Midbrain (tissue), 1 donor: ENCODE results near the gene ELAVL1.
A peak's percentile ranks its signal among the peaks of the same experiment; 100 is the strongest.
"Not testable (repeated sequence)": the region's sequence is repeated elsewhere in the genome, so short reads cannot be mapped to it uniquely, and the experiment has no call there.

Source experiments
- DNase-seq: peaks from one replicate; lab custom pipeline; 2025; lab: John Stamatoyannopoulos, UW

Gene ELAVL1

GRCh38 chr19:7923295-7924191 is 81.9 kb downstream of the ELAVL1 start:
- no peak for DNase-seq

GRCh38 chr19:7922836-7923195 is 82.6 kb downstream of the ELAVL1 start:
- no peak for DNase-seq

- DNase-seq = no peak
Observed at GRCh38 chr19:7921967-7922835, 83.2 kb downstream of the ELAVL1 start.

- no peak for DNase-seq
Observed at GRCh38 chr19:7921302-7921966, 84.0 kb downstream of the ELAVL1 start.

- peak; percentile 95 for DNase-seq
Observed at GRCh38 chr19:7920519-7921301, 84.7 kb downstream of the ELAVL1 start.

- DNase-seq = peak; percentile 90
Observed at GRCh38 chr19:7919610-7920518, 85.6 kb downstream of the ELAVL1 start, which contains the start of gene SNAPC2. Gene SNAPC2, plus strand, starts transcription at chr19:7920338. Its CDS starts 29 bp downstream, at chr19:7920367.

- no peak for DNase-seq
Observed at GRCh38 chr19:7918615-7919421, 86.6 kb downstream of the ELAVL1 start.

- not testable (repeated sequence) for DNase-seq
Observed at GRCh38 chr19:7918062-7918614, 87.3 kb downstream of the ELAVL1 start.

GRCh38 chr19:7917267-7918061 is 88.0 kb downstream of the ELAVL1 start:
- DNase-seq = peak; percentile 11

- no peak for DNase-seq
Observed at GRCh38 chr19:7916955-7917266, 88.5 kb downstream of the ELAVL1 start.

- no peak for DNase-seq
Observed at GRCh38 chr19:7916103-7916954, 89.1 kb downstream of the ELAVL1 start.

- no peak for DNase-seq
Observed at GRCh38 chr19:7915250-7916102, 90.0 kb downstream of the ELAVL1 start.

- DNase-seq = no peak
Observed at GRCh38 chr19:7914598-7915045, 90.8 kb downstream of the ELAVL1 start, which contains the start of gene TGFBR3L. Gene TGFBR3L, plus strand, starts transcription at chr19:7914830.

- no peak for DNase-seq
Observed at GRCh38 chr19:7914099-7914498, 91.3 kb downstream of the ELAVL1 start.

- no peak for DNase-seq
Observed at GRCh38 chr19:7913652-7914051, 91.8 kb downstream of the ELAVL1 start.
